GM18502 (cell line): ENCODE measurements around the gene EFHC2.
"Not testable (repeated sequence)": the region's sequence is repeated elsewhere in the genome, so short reads cannot be mapped to it uniquely, and the experiment has no call there.

ENCODE experiments used
- ATAC-seq: cut with Tn5 transposase; IDR thresholded peaks from one replicate; pipeline ENCODE4 v1.9.1; 2021; ENCODE audit warnings: mild to moderate bottlenecking; ENCODE audit not compliant: unreplicated experiment, poor library complexity

Gene EFHC2

DNA sequence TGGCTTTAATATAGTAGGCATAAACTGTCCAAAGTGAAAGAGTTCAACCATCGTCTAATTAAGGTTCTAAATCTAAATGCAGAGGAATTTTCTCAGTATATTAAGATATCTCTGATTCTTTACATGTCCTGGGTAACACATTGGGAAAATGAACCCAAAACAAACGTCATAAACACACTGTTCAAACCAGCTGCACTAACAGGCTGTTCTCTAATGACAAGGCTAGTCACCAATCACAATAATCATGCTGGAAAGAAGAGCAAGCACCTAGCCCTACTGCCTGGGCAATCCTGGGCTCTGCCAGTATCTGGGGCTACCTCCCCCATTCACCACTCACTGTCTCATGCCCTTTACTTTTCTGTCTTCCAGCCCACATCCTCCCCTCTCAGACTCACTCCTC is 107.9 kb downstream of the EFHC2 start:
- ATAC-seq = no peak

- no peak for ATAC-seq
These were observed 108.9 kb downstream of the EFHC2 start for GRCh38 chrX:44234541-44234940.

- no peak for ATAC-seq
These were observed 109.4 kb downstream of the EFHC2 start for GRCh38 chrX:44234116-44234515.

GRCh38 chrX:44232081-44232480 is 111.4 kb downstream of the EFHC2 start:
- no peak for ATAC-seq

GRCh38 chrX:44228621-44229020 is 114.9 kb downstream of the EFHC2 start:
- ATAC-seq = peak; percentile 81

DNA sequence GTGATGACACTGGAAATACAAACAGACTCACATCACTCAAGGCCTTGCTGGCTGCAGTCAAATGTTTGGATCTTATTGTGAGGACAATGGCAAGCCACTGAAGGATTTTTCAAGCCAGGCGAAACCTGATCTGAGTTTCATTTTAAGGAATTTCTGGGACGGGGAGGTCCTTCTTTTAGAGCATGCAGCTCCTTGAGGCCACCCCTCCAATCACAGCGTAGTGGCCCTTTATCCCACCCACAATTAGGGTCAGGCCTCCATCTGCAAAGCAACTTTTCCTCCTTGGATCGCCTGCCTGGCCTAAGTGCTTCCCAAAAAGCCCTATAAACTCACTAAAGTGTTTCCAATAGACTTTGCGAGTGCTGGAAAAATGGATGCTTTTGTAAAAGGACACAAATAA is 115.5 kb downstream of the EFHC2 start:
- no peak for ATAC-seq

DNA sequence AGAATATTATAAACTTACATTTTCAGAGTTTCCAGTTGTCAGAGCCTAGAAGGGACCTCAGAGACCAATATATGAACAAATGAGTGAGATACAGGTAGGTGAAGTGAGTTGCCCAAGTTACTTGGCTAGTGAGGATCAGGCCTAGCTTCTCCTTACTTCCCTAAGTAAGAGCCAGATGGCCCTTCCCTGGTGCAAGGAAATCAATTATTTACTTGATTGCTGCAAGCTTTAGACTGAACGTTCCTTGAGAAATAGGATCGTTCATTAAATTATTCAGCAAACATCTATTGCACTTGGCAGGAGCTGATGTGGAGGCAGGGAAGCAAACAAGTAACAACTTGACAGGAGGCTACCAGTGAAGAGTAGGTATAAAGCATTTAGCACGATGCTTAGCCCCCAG is 117.8 kb downstream of the EFHC2 start:
- no peak for ATAC-seq

DNA sequence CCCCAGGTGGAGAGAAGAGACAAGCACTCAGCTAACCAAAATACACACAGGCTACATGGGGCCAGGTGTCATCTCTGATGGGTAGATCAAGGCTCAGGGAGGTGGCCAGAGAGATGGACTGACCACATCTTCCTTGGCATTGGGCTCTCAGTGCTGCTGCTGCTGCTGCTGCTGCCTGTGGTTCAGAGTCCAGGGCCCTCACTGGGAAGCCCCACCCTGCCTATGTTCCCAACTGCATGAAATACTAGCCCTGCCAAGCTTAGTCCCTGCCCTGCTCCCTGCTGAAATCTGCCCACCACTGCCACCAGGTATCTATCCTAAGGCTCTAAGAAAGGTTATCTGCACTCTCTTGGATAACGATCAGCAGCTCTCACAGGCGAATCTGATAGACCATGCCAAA is 118.7 kb downstream of the EFHC2 start:
- ATAC-seq = no peak

DNA sequence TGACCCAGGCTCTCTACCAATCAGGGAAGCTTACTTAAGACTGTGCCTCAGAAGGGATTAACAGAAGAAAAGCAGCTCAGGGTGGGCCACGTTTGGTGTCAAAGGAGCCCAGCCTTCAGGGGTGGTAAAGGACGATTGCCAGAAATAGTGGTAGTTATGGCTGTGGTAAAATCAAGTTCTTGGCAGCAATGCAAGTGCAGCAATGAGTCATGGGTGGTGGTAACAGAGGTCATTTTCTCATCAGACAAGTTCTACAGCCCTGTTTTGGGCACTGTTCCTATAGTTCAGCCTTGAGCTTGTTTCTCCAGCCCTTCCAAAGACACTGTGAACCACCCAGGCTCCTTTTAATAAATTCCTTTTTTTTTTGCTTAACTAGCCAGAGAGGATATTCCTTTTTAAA is 120.3 kb downstream of the EFHC2 start:
- no peak for ATAC-seq

DNA sequence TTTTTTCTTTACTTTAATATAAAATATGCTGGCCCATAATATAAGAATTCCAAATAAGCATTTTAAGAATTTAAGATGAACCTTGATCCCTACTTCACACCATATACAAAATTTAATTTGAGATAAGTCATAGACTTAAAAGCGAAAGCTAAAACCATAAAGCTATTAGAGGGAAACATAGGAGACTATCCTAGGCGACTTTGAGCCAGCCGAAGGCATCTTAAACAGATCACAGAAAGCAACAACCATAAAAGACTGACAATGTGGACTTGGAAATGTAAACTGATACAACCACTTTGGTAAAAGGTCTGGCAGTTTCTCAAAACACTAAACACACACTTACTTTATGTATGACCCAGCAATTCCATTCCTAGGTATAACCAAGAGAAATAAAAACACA is 125.0 kb downstream of the EFHC2 start:
- no peak for ATAC-seq

- ATAC-seq = no peak
These were observed 127.3 kb downstream of the EFHC2 start for GRCh38 chrX:44216171-44216570.

DNA sequence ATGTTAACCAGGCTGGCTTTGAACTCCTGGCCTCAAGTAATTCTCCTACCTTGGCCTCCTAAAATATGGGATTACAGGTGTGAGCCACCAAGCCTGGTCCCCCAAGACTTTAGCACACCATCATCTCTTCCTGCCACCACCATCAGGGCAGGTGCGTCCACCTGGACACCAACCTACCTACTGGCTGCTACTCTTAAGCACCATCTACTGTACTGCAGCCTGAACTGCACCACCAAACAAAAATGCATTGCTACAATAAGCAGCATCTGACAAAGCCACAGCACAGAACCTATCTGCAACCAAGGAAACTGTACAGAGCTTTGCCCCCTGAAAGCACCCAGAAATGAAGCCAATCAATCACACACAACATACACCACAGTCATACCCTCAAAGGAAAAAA is 139.7 kb downstream of the EFHC2 start:
- no peak for ATAC-seq

DNA sequence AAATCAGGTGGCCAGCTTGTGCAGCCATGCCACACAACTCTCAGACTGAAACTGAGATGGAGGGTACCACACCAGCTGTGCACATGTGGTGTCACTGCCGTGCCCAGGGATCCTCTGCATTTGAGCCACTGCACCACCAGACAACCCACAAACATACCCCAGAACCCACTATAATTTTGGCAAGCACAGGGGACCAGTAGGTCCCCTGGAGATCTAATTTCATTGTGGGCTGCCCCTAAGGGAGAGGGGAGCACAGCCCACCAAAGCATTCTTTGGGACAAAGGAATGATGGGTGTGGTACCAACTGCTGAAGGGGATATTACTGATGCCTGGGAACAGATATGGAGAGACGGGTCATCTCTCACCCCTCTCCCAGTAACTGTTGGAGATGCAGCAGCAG is 140.9 kb downstream of the EFHC2 start:
- ATAC-seq = no peak

- no peak for ATAC-seq
These were observed 154.4 kb downstream of the EFHC2 start for GRCh38 chrX:44189116-44189515.

- not testable (repeated sequence) for ATAC-seq
These were observed 155.6 kb downstream of the EFHC2 start for GRCh38 chrX:44187915-44188314.

DNA sequence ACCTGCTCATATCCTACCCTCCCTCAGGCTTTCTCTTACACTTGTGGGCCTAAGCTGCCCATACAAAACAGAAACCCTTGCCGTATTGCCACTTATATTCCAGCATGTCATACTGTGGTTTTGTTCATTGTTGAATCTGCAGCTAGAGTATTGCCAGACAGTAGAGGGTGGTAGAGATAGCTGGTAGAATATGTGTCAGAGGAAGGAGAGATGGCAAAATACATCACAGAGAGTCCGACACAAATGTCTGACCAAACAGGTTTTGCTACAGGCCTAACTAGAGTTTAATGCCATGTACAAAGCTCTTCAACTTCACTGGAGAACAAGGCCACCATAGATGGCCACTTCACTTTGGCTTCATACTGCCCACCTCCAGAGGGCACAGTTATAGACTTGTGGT is 160.1 kb downstream of the EFHC2 start:
- ATAC-seq = no peak

GRCh38 chrX:44178274-44179053 is 165.0 kb downstream of the EFHC2 start:
- no peak for ATAC-seq

DNA sequence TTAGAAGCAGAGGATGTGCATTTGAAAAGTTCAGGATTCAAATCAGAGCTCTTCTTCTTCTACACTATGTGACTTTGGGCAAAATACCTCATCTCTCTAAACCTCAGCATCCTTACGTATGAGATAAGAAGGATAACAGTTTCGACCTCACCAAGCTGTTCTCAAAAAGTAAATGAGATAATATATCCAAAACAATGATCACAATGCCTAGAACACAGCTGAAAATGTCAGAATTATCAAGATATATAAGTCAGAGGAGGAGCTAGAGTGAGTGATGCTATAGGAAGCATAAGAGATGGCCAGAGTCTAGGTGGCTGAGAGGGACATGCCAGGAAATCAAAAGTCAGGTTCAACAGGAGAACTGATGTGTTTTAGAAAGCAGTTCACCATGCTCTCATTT is 168.0 kb downstream of the EFHC2 start:
- no peak for ATAC-seq

GRCh38 chrX:44174061-44174460 is 169.4 kb downstream of the EFHC2 start:
- ATAC-seq = no peak

DNA sequence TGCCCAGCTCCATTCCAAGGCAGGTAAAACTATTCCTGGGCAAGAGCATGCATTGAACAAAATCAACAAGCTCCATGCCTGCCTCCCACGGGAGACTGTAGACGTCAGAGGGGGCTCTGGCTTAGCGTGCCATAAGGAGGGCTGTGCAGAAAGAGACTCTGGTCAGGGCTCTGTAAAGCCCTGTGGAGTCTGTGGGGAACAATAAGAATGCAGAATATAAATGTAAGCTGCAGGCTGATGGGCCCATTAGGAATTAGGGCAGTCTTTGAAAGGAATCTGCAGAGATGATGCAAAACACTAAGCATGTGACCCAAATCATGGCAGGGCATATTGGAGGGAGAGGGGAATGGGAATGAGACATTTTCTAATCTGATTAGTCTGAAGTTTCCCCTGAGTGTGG is 170.3 kb downstream of the EFHC2 start:
- no peak for ATAC-seq

DNA sequence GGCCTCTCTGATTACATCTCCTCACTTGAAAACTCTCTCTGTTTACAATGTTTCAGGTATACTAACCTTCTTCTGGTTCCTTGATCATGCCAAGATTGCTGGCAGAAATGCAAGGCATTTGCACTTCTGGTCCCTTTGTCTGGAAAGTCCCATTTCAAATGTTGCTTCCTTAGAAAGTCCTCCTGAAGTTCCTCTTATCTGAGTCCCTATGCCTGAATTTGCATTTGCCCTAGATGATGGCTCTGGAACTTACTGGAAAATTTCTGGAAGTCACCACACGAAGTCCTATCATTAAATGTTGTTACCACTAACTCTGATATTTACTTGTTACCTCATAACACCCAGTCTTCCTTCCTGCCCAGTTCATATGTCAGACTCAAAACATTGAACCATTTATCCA is 176.4 kb downstream of the EFHC2 start:
- ATAC-seq = no peak

GRCh38 chrX:44162964-44163475 is 180.5 kb downstream of the EFHC2 start:
- ATAC-seq = no peak
